ENCODE measurements around the gene CLEC4A.
"Not testable (repeated sequence)": the region's sequence is repeated elsewhere in the genome, so short reads cannot be mapped to it uniquely, and the experiment has no call there.

Gene CLEC4A

DNA sequence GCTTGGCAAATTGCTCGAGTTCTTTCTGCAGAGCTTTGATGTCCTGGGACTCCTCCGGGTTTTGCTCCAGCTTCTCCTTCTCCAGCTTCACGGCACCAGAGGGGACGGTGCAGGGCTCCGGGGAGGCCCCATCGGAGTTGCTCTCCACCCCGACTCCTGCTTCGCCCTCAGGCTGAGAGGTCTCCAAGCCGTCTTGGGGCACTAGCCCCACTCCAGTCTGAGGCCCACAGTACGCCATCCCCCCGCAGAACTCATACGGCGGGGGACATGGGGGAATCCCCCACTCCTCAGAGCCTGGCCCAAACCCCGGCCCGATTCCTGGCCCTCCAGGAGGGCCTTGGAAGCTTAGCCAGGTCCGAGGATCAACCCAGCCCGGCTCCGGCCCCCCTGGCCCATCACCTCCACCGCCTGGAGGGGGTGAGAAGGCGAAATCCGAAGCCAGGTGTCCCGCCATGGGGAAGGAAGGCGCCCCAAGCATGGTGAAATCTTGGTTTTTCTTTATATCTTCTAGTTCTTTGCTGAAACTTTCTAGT, 11.0 kb downstream of the CLEC4A start:
- not testable (repeated sequence) for H3K9me2 ChIP-seq (replicated peaks; ENCODE audit: low read depth, low read length); H3K4me1 ChIP-seq (ENCODE audit: insufficient read depth, low read length, poor library complexity, severe bottlenecking); H2AFZ ChIP-seq (ENCODE audit: low read length); H3K27me3 ChIP-seq (ENCODE audit: insufficient read depth, low read length, poor library complexity, severe bottlenecking); H4K20me1 ChIP-seq (ENCODE audit: insufficient read depth, low read length, poor library complexity, severe bottlenecking); H3K4me3 ChIP-seq (ENCODE audit: low read length, poor library complexity, severe bottlenecking); H3K9ac ChIP-seq (ENCODE audit: low read depth, low read length, poor library complexity, severe bottlenecking); H3F3A ChIP-seq (ENCODE audit: low read depth); H3K9me3 ChIP-seq (ENCODE audit: insufficient read depth, low read depth, low read length); H3K79me2 ChIP-seq (ENCODE audit: insufficient read depth, low read length); H3K4me2 ChIP-seq (ENCODE audit: low read depth, low read length, poor library complexity, severe bottlenecking); H3K36me3 ChIP-seq (ENCODE audit: insufficient read depth, low read length)

DNA sequence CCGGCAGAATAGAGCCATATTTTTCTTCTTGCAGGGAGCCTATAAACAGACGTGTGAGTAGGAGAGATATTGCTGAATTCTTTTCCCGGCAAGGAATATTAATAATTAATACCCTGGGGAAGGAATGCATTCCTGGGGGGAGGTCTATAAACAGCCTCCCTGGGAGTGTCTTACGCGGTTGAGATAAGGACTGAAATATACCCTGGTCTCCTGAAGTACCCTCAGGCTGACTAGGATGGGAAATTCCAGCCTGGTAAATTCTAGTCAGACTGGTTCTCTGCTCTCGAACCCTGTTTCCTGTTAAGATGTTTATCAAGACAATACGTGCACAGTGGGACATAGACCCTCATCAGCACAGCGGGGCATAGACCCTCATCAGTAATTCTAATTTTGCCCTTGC, 18.2 kb downstream of the CLEC4A start:
- H3K9me3 ChIP-seq (ENCODE audit: insufficient read depth, low read depth, low read length); H3K27me3 ChIP-seq (ENCODE audit: insufficient read depth, low read length, poor library complexity, severe bottlenecking); H2AFZ ChIP-seq (ENCODE audit: low read length); H3K9ac ChIP-seq (ENCODE audit: low read depth, low read length, poor library complexity, severe bottlenecking); H3K36me3 ChIP-seq (ENCODE audit: insufficient read depth, low read length); H3K4me3 ChIP-seq (ENCODE audit: low read length, poor library complexity, severe bottlenecking); H3K9me2 ChIP-seq (replicated peaks; ENCODE audit: low read depth, low read length); H4K20me1 ChIP-seq (ENCODE audit: insufficient read depth, low read length, poor library complexity, severe bottlenecking); H3K4me1 ChIP-seq (ENCODE audit: insufficient read depth, low read length, poor library complexity, severe bottlenecking); H3K79me2 ChIP-seq (ENCODE audit: insufficient read depth, low read length); H3K4me2 ChIP-seq (ENCODE audit: low read depth, low read length, poor library complexity, severe bottlenecking); H3F3A ChIP-seq (ENCODE audit: low read depth): not testable (repeated sequence)

DNA sequence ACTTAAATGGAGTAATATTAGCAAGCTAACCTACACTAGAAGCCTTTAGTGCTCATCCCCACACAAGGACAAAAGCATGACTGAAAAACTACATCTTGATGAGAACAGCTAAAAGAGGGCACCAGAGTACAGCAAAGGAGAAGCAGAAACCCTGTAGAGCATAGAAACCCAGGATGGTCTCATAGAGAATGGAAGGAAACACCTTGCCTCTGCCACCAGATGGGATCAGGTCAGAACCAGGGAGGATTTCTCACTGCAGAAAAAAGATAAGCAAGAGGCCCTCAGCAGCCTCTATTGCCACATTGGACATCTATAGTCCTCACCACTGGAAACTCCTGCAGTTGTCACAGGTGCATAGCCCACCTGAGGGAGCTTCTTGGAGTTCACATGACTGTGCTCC, 19.8 kb downstream of the CLEC4A start:
- Histone ChIP-seq H3K9me2 (replicated peaks; ENCODE audit: low read depth, low read length) (no peaks in the 10 kb centered on the region), H2AFZ (ENCODE audit: low read length) (no peak overlapping the region), H3K27me3 (ENCODE audit: insufficient read depth, low read length, poor library complexity, severe bottlenecking) (no peaks in the 10 kb centered on the region), H3K79me2 (ENCODE audit: insufficient read depth, low read length) (no peaks in the 10 kb centered on the region), H3K4me2 (ENCODE audit: low read depth, low read length, poor library complexity, severe bottlenecking) (no peak overlapping the region), H3K36me3 (ENCODE audit: insufficient read depth, low read length) (no peaks in the 10 kb centered on the region), H3K9ac (ENCODE audit: low read depth, low read length, poor library complexity, severe bottlenecking) (no peak overlapping the region), H3F3A (ENCODE audit: low read depth) (no peaks in the 10 kb centered on the region), H4K20me1 (ENCODE audit: insufficient read depth, low read length, poor library complexity, severe bottlenecking) (no peaks in the 10 kb centered on the region), H3K9me3 (ENCODE audit: insufficient read depth, low read depth, low read length) (no peaks in the 10 kb centered on the region), H3K4me3 (ENCODE audit: low read length, poor library complexity, severe bottlenecking) (no peak overlapping the region), H3K4me1 (ENCODE audit: insufficient read depth, low read length, poor library complexity, severe bottlenecking) (no peaks in the 10 kb centered on the region)
- TF ChIP-seq, protein P1, sequence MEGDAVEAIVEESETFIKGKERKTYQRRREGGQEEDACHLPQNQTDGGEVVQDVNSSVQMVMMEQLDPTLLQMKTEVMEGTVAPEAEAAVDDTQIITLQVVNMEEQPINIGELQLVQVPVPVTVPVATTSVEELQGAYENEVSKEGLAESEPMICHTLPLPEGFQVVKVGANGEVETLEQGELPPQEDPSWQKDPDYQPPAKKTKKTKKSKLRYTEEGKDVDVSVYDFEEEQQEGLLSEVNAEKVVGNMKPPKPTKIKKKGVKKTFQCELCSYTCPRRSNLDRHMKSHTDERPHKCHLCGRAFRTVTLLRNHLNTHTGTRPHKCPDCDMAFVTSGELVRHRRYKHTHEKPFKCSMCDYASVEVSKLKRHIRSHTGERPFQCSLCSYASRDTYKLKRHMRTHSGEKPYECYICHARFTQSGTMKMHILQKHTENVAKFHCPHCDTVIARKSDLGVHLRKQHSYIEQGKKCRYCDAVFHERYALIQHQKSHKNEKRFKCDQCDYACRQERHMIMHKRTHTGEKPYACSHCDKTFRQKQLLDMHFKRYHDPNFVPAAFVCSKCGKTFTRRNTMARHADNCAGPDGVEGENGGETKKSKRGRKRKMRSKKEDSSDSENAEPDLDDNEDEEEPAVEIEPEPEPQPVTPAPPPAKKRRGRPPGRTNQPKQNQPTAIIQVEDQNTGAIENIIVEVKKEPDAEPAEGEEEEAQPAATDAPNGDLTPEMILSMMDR (conservative IDR thresholded peaks at IDR 0.05; ENCODE audit: low read length): no peak
- no peak for TF ChIP-seq EZH2phosphoT487 (IDR thresholded peaks at IDR 0.05; ENCODE audit: borderline replicate concordance)

DNA sequence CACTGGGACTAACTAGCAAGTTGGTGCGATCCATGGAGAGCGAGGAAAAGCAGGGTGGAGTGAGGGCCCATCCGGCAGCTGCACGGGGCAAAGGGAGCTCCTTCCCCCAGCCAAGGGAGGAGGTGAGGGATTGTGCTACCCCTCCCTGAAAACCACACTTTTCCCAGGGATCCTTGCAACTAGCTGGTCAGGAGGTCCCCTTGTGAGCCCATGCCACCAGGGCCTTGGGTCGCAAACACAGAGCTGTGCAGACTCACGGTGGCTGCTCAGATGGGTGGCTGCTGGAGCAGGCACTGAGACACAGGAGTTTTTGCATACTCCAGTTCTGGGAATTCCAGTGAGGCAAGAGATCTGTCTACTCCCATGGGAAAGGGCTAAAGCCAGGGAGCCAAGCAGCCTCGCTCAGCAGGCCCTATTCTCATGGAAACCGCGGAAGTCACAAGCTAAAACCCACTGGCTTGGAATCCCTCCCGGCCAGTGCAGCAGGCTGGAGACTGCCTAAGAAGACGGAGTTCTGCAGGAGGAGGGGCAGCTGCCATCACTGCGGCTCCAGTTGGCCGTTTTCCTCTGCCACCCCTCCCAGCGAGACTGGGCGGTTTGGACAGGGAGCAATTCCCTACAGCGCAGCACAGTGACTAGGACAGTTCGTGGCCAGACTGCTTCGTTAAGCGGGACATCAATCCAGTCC, 22.5 kb downstream of the CLEC4A start:
- Histone ChIP-seq H3K4me1 (ENCODE audit: insufficient read depth, low read length, poor library complexity, severe bottlenecking) (no peaks in the 10 kb centered on the region), H3K9me3 (ENCODE audit: insufficient read depth, low read depth, low read length) (no peaks in the 10 kb centered on the region), H3K79me2 (ENCODE audit: insufficient read depth, low read length) (no peaks in the 10 kb centered on the region), H3K4me2 (ENCODE audit: low read depth, low read length, poor library complexity, severe bottlenecking) (no peak overlapping the region), H4K20me1 (ENCODE audit: insufficient read depth, low read length, poor library complexity, severe bottlenecking) (no peaks in the 10 kb centered on the region), H3K36me3 (ENCODE audit: insufficient read depth, low read length) (no peaks in the 10 kb centered on the region), H3K9me2 (replicated peaks; ENCODE audit: low read depth, low read length) (no peaks in the 10 kb centered on the region), H3F3A (ENCODE audit: low read depth) (no peaks in the 10 kb centered on the region), H3K4me3 (ENCODE audit: low read length, poor library complexity, severe bottlenecking) (no peak overlapping the region), H3K9ac (ENCODE audit: low read depth, low read length, poor library complexity, severe bottlenecking) (no peak overlapping the region), H2AFZ (ENCODE audit: low read length) (no peak overlapping the region), H3K27me3 (ENCODE audit: insufficient read depth, low read length, poor library complexity, severe bottlenecking) (no peaks in the 10 kb centered on the region)
- no peak for TF ChIP-seq EZH2phosphoT487 (IDR thresholded peaks at IDR 0.05; ENCODE audit: borderline replicate concordance)
- TF ChIP-seq, protein P1 (conservative IDR thresholded peaks at IDR 0.05; ENCODE audit: low read length): no peak
